GM12878 (cell line): Measurements from ENCODE around the gene ZCCHC24. TPM values are rescaled to one million over a fixed set of nuclear protein-coding genes. Genes with fewer than 3 reads are reported as not detected.

Experiments used
- ATAC-seq: fragments of 200-7000 bp; cut with Tn5 transposase; 3 replicates; pipeline ENCODE4 v1.9.1; 2020; ENCODE audit warnings: mild to moderate bottlenecking, moderate library complexity
- BruUV-seq: library from RNA; stranded (reverse); fragments of 400-500 nt; replicated peaks from 2 replicates; lab custom pipeline; 2021; lab: Mats Ljungman, UMichigan
- CTCF ChIA-PET: fragments of 300-600 bp; sonication (Branson Sonifier 250); formaldehyde crosslinking; extraction: SDS; loops from one replicate; lab custom pipeline; 2021; ENCODE audit warnings: inconsistent platforms; lab: Yijun Ruan, JAX
- POLR2A ChIA-PET: fragments of 350-600 bp; formaldehyde crosslinking; extraction: SDS; loops from one replicate; lab custom pipeline; 2021; ENCODE audit warnings: inconsistent platforms; lab: Charles Lee
- RAD21 ChIA-PET: fragments of 300-600 bp; sonication (Branson Sonifier 250); formaldehyde crosslinking; loops from one replicate; lab custom pipeline; 2023; ENCODE audit warnings: antibody characterized with exemption; ENCODE audit not compliant: unreplicated experiment; lab: Charles Lee
- SMC1A ChIA-PET: fragments of 300-600 bp; sonication (Branson Sonifier 250); formaldehyde crosslinking; loops from one replicate; lab custom pipeline; 2023; ENCODE audit not compliant: unreplicated experiment, uncharacterized antibody; lab: Charles Lee
- DNase-seq: peaks from one replicate; pipeline ENCODE4 v3.0.0-alpha.2; 2011; ENCODE audit warnings: low read depth, low spot score
- FAIRE-seq: peaks from 3 replicates; lab custom pipeline; 2011; peaks lifted over from hg19 to GRCh38; lab: Jason Lieb, UNC
- H2AFZ ChIP-seq: 2 replicates; pipeline ENCODE4 v1.6.0; 2011; ENCODE audit warnings: low read depth, low read length, control low read depth; ENCODE audit not compliant: control insufficient read depth
- H3K27ac ChIP-seq: 2 replicates; pipeline ENCODE4 v1.5.1; 2011; ENCODE audit warnings: control low read depth; ENCODE audit not compliant: control insufficient read depth, insufficient read depth
- H3K27me3 ChIP-seq, 2 experiments: replicated peaks in 1 of 2; 2 replicates each; pipeline versions ENCODE4 v1.6.0 to v1.6.1; 2011; ENCODE audit warnings: low read length in 1 of 2; ENCODE audit not compliant: control insufficient read depth in 2 of 2, insufficient read depth in 2 of 2
- H3K36me3 ChIP-seq, 2 experiments: 2 replicates each; pipeline ENCODE4 v1.5.1; 2011; ENCODE audit warnings: low read length in 1 of 2; ENCODE audit not compliant: control insufficient read depth in 2 of 2, insufficient read depth in 2 of 2
- H3K4me1 ChIP-seq: 2 replicates; pipeline ENCODE4 v1.6.1; 2011; ENCODE audit warnings: mild to moderate bottlenecking, low read length, moderate library complexity, mixed read lengths; ENCODE audit not compliant: control insufficient read depth, insufficient read depth
- H3K4me2 ChIP-seq: 2 replicates; pipeline ENCODE4 v1.6.0; 2011; ENCODE audit warnings: control low read depth; ENCODE audit not compliant: control insufficient read depth, insufficient read depth
- H3K4me3 ChIP-seq: fragments of 200-600 bp; sonication (generic); 2 replicates; pipeline ENCODE4 v1.5.1; 2016
- H3K79me2 ChIP-seq: 2 replicates; pipeline ENCODE4 v1.6.0; 2011; ENCODE audit warnings: low read length; ENCODE audit not compliant: control insufficient read depth, insufficient read depth
- H3K9ac ChIP-seq: 2 replicates; pipeline ENCODE4 v1.8.0; 2011; ENCODE audit warnings: low read length, control low read depth, mixed read lengths; ENCODE audit not compliant: control insufficient read depth, insufficient read depth
- H3K9me3 ChIP-seq: replicated peaks from 3 replicates; pipeline ENCODE4 v1.5.1; 2011; ENCODE audit warnings: mild to moderate bottlenecking, low read length; ENCODE audit not compliant: control insufficient read depth, insufficient read depth
- H4K20me1 ChIP-seq: 2 replicates; pipeline ENCODE4 v1.6.0; 2011; ENCODE audit not compliant: control insufficient read depth, insufficient read depth
- CBX5 ChIP-seq: sonication (generic); IDR thresholded peaks from 2 replicates; pipeline ENCODE4 v1.6.1; 2016; ENCODE audit warnings: low read depth, moderate library complexity, mild to moderate bottlenecking, inconsistent platforms
- FOXK2 ChIP-seq: fragments of 450-650 bp; IDR thresholded peaks from 2 replicates; pipeline ENCODE4 v1.6.1; 2017; ENCODE audit warnings: mild to moderate bottlenecking, moderate library complexity
- IKZF1 ChIP-seq: fragments of 450-650 bp; conservative IDR thresholded peaks from 2 replicates; pipeline ENCODE4 v1.6.1; 2017; ENCODE audit warnings: antibody characterized with exemption, mild to moderate bottlenecking
- LARP7 ChIP-seq: fragments of 450-650 bp; IDR thresholded peaks from 2 replicates; pipeline ENCODE4 v1.6.1; 2017; ENCODE audit warnings: mild to moderate bottlenecking
- MXI1 ChIP-seq: fragments of 150-350 bp; IDR thresholded peaks from 2 replicates; pipeline ENCODE4 v1.6.1; 2011; ENCODE audit warnings: low read depth, mild to moderate bottlenecking, inconsistent platforms, low read length, improper control_type of control experiment
- NBN ChIP-seq: fragments of 450-650 bp; IDR thresholded peaks from 2 replicates; pipeline ENCODE4 v1.6.1; 2016
- NR2F1 ChIP-seq: fragments of 450-650 bp; conservative IDR thresholded peaks from 2 replicates; pipeline ENCODE4 v1.6.1; 2017; ENCODE audit warnings: mild to moderate bottlenecking
- RAD51 ChIP-seq: fragments of 450-650 bp; IDR thresholded peaks from 2 replicates; pipeline ENCODE4 v1.6.1; 2016; ENCODE audit warnings: moderate library complexity, mild to moderate bottlenecking, inconsistent platforms
- STAT3 ChIP-seq: IDR thresholded peaks from 2 replicates; pipeline ENCODE4 v1.6.1; 2011; ENCODE audit warnings: low read depth, low read length, improper control_type of control experiment
- SUZ12 ChIP-seq: fragments of 200-600 bp; sonication (generic); IDR thresholded peaks from one replicate; pipeline ENCODE4 v1.6.1; 2018; ENCODE audit warnings: antibody characterized with exemption, mild to moderate bottlenecking; ENCODE audit not compliant: unreplicated experiment
- ZNF207 ChIP-seq: fragments of 450-650 bp; IDR thresholded peaks from 2 replicates; pipeline ENCODE4 v1.6.1; 2014; ENCODE audit warnings: antibody characterized with exemption, mild to moderate bottlenecking, borderline replicate concordance
- WGBS: methylation state at CpG from one replicate; pipeline ENCODE4 v1.1.6; 2016; ENCODE audit warnings: low lambda C conversion rate; ENCODE audit not compliant: insufficient replicate concordance, insufficient coverage; ENCODE audit errors: missing lambda C conversion rate; 5-methylcytosine and 5-hydroxymethylcytosine counted together
- in situ Hi-C: fragments of 300-500 bp; cut with MboI; formaldehyde crosslinking; loops from 9 replicates; pipeline ENCODE4 v1.14.3; 2018; ENCODE audit warnings: mixed read lengths
- intact Hi-C: fragments of 100-400 bp; cut with micrococcal nuclease; formaldehyde crosslinking; loops from one replicate; pipeline ENCODE4 v1.14.2; 2022; ENCODE audit not compliant: unreplicated experiment
- polyA plus RNA-seq, 11 experiments: library from polyadenylated mRNA; depleted of rRNA in 4 of 11; unstranded in 6 of 11; stranded (reverse) in 5 of 11; fragments of >200 nt; fragmentation: Nextera tagmentation in 4 of 11; fragmentation: Illumina TruSeq in 1 of 11; extraction: Ambion mirVana in 4 of 11; extraction: Trizol in 1 of 11; gene quantifications; 1 replicate in 1 of 11; 2 replicates in 10 of 11; pipeline versions ENCODE4 v1.2.1 to v1.2.3, GENCODE V29; 2011 to 2016; ENCODE audit warnings: inconsistent platforms in 2 of 11, missing spikeins in 2 of 11, low read depth in 1 of 11
- total RNA-seq, 4 experiments: library from RNA; depleted of rRNA in 3 of 4; stranded (reverse); fragments of >200 nt in 3 of 4; fragmentation: Illumina TruSeq in 1 of 4; extraction: Trizol in 1 of 4; gene quantifications; 2 replicates each; pipeline versions ENCODE4 v1.2.1 to v1.2.3, GENCODE V29; 2013 to 2021
- TF ChIP-seq, protein P1 (sequence below): fragments of 450-650 bp; IDR thresholded peaks from 2 replicates; pipeline ENCODE4 v1.6.1; 2018; ENCODE audit warnings: borderline replicate concordance, mild to moderate bottlenecking; ENCODE audit not compliant: partially characterized antibody
- TF ChIP-seq, protein P2 (sequence below): fragments of 450-650 bp; conservative IDR thresholded peaks from 2 replicates; pipeline ENCODE4 v1.6.1; 2017; ENCODE audit warnings: mild to moderate bottlenecking, moderate library complexity
- TF ChIP-seq, protein P3 (sequence below): fragments of 450-650 bp; formaldehyde crosslinking; IDR thresholded peaks from 2 replicates; pipeline ENCODE4 v1.5.0; 2022; ENCODE audit warnings: mild to moderate bottlenecking, missing genetic modification characterization

ZCCHC24 gene
- total and polyA plus RNA-seq, 10 of the 15 experiments (the other 5 are each of a cell fraction or from before 2014, with no cell fraction given) = 0.02 to 0.62 (median 0.04) TPM; not detected in 4

DNA sequence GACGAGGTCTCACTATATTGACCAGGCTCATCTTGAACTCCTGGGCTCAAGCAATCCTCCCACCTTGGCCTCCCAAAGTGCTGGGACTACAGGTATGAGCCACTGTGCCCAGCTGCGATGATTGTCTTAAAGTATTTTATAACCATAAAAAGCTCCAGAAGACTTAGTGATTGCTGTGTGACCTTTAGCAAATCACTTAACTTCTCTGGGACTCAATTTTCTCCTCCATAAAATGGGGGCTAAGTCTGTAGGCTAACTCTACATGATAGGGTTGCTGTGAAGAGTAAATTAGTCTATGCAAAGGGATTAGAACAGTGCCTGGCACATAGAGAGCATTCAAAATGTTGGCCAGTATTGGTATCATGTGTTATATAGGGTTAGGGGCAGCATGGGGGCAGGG is 55.4 kb downstream of the ZCCHC24 start (continued):
- TF ChIP-seq, protein P1, sequence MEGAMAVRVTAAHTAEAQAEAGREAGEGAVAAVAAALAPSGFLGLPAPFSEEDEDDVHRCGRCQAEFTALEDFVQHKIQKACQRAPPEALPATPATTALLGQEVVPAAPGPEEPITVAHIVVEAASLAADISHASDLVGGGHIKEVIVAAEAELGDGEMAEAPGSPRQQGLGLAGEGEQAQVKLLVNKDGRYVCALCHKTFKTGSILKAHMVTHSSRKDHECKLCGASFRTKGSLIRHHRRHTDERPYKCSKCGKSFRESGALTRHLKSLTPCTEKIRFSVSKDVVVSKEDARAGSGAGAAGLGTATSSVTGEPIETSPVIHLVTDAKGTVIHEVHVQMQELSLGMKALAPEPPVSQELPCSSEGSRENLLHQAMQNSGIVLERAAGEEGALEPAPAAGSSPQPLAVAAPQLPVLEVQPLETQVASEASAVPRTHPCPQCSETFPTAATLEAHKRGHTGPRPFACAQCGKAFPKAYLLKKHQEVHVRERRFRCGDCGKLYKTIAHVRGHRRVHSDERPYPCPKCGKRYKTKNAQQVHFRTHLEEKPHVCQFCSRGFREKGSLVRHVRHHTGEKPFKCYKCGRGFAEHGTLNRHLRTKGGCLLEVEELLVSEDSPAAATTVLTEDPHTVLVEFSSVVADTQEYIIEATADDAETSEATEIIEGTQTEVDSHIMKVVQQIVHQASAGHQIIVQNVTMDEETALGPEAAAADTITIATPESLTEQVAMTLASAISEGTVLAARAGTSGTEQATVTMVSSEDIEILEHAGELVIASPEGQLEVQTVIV = no peak
- TF ChIP-seq LARP7 = no peak
- TF ChIP-seq, protein P2, sequence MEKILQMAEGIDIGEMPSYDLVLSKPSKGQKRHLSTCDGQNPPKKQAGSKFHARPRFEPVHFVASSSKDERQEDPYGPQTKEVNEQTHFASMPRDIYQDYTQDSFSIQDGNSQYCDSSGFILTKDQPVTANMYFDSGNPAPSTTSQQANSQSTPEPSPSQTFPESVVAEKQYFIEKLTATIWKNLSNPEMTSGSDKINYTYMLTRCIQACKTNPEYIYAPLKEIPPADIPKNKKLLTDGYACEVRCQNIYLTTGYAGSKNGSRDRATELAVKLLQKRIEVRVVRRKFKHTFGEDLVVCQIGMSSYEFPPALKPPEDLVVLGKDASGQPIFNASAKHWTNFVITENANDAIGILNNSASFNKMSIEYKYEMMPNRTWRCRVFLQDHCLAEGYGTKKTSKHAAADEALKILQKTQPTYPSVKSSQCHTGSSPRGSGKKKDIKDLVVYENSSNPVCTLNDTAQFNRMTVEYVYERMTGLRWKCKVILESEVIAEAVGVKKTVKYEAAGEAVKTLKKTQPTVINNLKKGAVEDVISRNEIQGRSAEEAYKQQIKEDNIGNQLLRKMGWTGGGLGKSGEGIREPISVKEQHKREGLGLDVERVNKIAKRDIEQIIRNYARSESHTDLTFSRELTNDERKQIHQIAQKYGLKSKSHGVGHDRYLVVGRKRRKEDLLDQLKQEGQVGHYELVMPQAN = no peak

DNA sequence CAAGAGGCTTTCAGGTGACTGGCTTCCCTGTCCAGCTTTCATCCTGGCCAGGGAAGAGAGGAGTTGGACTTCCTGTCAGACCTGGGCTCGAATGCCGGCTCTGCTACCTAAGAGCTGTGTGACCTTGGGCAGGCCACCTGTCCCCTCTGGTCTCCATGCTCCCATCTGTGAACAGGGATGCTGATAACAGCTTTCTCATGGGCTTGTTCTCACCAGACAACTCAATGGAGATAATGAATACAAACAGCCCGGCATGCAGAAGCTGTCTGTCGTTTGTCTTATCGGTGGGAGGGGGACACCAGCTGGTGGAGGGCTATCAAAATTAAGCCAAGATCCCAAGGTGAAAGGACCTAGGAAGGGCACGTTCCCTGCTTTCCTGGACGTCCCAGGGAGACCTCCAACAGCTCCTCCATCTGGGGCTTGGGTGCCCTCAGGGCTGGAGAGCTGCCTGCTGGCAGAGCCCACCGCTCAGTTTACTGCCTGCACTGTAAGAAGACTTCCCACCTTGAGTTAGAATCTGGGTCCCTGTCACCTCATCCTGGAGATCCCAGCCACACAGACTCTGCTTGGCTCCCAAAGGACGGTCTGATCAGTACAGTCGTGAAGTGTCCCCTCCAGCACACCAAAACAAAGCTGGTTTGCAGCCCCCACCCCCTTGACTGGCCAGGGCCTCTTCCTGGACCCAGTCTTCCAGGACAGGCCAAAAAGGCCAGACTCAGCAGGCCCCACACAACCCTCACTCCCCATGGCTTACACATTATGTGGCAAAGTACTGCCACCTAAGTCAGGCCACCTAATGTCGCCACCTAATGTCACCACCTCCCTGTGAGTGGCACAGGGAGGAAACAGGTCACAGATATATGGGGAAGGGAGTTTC is 57.2 kb downstream of the ZCCHC24 start:
- H3K27ac ChIP-seq = no peak overlapping the region
- in situ Hi-C loops (no loop called here), intact Hi-C loops (no loop called here)
- 31% methylated on average over 11 of the region's 11 CpGs for WGBS
- BruUV-seq = no TSS peak
- H2AFZ ChIP-seq = no peak overlapping the region
- H4K20me1 ChIP-seq = no peaks in the 10 kb centered on the region
- POLR2A ChIA-PET = no interaction called here
- peaks cover 6% of the 10 kb centered on the region; the same call in 1 of the 2 replicates for H3K4me1 ChIP-seq
- H3K4me2 ChIP-seq = no peak overlapping the region
- no peak for ATAC-seq
- H3K9me3 ChIP-seq = no peaks in the 10 kb centered on the region
- no peak overlapping the region for H3K4me3 ChIP-seq
- no peak for DNase-seq
- RAD21 ChIA-PET = interaction anchor here (0.6 to 1.8 kb wide), 4 partner anchors 14 to 102 kb away, joined by 3 to 6 read pairs (median 3); no protein-coding TSS in a partner anchor
- no peaks in the 10 kb centered on the region for H3K79me2 ChIP-seq
- no peak for FAIRE-seq
- no peaks in the 10 kb centered on the region for H3K36me3 ChIP-seq
- CTCF ChIA-PET = interaction anchor here (0.7 to 4.1 kb wide), 6 partner anchors 8 to 99 kb away, joined by 3 to 25 read pairs (median 4); no protein-coding TSS in a partner anchor
- SMC1A ChIA-PET = interaction anchor here (1.4 to 1.5 kb wide), 2 partner anchors 10 to 14 kb away, joined by 3 to 6 read pairs; no protein-coding TSS in a partner anchor
- no peak overlapping the region for H3K9ac ChIP-seq
- no peaks in the 10 kb centered on the region; a peak in 1 of 4 replicates for H3K27me3 ChIP-seq
- no peak for TF ChIP-seq NBN
- no peak for TF ChIP-seq MXI1
- TF ChIP-seq NR2F1 = no peak
- no peak for TF ChIP-seq FOXK2
- TF ChIP-seq ZNF207 = no peak
- no peak for TF ChIP-seq IKZF1
- TF ChIP-seq CBX5 = no peak
- no peak for TF ChIP-seq RAD51
- TF ChIP-seq, protein P3, sequence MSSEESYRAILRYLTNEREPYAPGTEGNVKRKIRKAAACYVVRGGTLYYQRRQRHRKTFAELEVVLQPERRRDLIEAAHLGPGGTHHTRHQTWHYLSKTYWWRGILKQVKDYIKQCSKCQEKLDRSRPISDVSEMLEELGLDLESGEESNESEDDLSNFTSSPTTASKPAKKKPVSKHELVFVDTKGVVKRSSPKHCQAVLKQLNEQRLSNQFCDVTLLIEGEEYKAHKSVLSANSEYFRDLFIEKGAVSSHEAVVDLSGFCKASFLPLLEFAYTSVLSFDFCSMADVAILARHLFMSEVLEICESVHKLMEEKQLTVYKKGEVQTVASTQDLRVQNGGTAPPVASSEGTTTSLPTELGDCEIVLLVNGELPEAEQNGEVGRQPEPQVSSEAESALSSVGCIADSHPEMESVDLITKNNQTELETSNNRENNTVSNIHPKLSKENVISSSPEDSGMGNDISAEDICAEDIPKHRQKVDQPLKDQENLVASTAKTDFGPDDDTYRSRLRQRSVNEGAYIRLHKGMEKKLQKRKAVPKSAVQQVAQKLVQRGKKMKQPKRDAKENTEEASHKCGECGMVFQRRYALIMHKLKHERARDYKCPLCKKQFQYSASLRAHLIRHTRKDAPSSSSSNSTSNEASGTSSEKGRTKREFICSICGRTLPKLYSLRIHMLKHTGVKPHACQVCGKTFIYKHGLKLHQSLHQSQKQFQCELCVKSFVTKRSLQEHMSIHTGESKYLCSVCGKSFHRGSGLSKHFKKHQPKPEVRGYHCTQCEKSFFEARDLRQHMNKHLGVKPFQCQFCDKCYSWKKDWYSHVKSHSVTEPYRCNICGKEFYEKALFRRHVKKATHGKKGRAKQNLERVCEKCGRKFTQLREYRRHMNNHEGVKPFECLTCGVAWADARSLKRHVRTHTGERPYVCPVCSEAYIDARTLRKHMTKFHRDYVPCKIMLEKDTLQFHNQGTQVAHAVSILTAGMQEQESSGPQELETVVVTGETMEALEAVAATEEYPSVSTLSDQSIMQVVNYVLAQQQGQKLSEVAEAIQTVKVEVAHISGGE = no peak
- no peak for TF ChIP-seq SUZ12
- TF ChIP-seq STAT3 = no peak
